Gastrocnemius medialis (tissue), 4 donors: ENCODE data around the gene AREL1. TPM values are rescaled to one million over a fixed set of nuclear protein-coding genes. Genes with fewer than 3 reads are reported as not detected.

Experiments
- ATAC-seq, 2 donors: fragments of 150-250 bp; one replicate each; pipeline ENCODE4 v1.9.1; 2016
- DNase-seq, 2 donors: peaks; one replicate each; pipeline ENCODE4 v3.0.0-alpha.2; 2019
- H3K27ac ChIP-seq, 4 donors: fragments of 200-600 bp; sonication (generic); 1 replicate in 1 of 4; 2 replicates in 3 of 4; pipeline ENCODE4 v1.5.1; 2016 to 2018; ENCODE audit warnings: mild to moderate bottlenecking in 2 of 4, moderate library complexity in 1 of 4
- H3K27me3 ChIP-seq, 3 donors: fragments of 200-600 bp; sonication (generic) in 2 of 3; 1 replicate in 1 of 3; 2 replicates in 2 of 3; pipeline versions ENCODE4 v1.5.1 to v1.6.0; 2016 to 2019; ENCODE audit warnings: mild to moderate bottlenecking in 1 of 3, moderate library complexity in 1 of 3
- H3K36me3 ChIP-seq, 2 donors: fragments of 200-600 bp; sonication (generic) in 1 of 2; one replicate each; pipeline ENCODE4 v1.5.1; 2017 to 2018
- H3K4me1 ChIP-seq, 2 donors: fragments of 200-600 bp; sonication (generic) in 1 of 2; one replicate each; pipeline ENCODE4 v1.5.1; 2016 to 2017; ENCODE audit warnings: mild to moderate bottlenecking in 2 of 2
- H3K4me3 ChIP-seq, 4 donors: fragments of 200-600 bp; sonication (generic) in 3 of 4; 1 replicate in 1 of 4; 2 replicates in 3 of 4; pipeline ENCODE4 v1.5.1; 2016 to 2019; ENCODE audit warnings: mild to moderate bottlenecking in 2 of 4
- H3K9me3 ChIP-seq, 3 donors: fragments of 200-600 bp; sonication (generic) in 2 of 3; 1 replicate in 1 of 3; 2 replicates in 2 of 3; pipeline ENCODE4 v1.5.1; 2016 to 2019
- POLR2A ChIP-seq, 2 donors: fragments of 450-650 bp; IDR thresholded peaks; one replicate each; pipeline ENCODE4 v1.6.1; 2017; ENCODE audit warnings: antibody characterized with exemption in 2 of 2, mild to moderate bottlenecking in 2 of 2, moderate library complexity in 2 of 2
- in situ Hi-C, 4 donors: fragments of 200-750 bp; cut with MboI; loops; one replicate each; pipeline versions ENCODE4 v1.15.0 to v1.8.0; 2017; ENCODE audit warnings: low sequenced_read_pairs in 4 of 4
- intact Hi-C: fragments of 100-400 bp; cut with DNase I; formaldehyde crosslinking; loops from one replicate; pipeline ENCODE4 v1.15.1; 2023; ENCODE audit warnings: low total_unique reads
- total RNA-seq, 4 donors: library from RNA; depleted of rRNA; stranded (reverse); fragments of >200 nt; gene quantifications; one replicate each; pipeline versions ENCODE4 v1.1.0 to v1.2.3, GENCODE V29; 2016
- TF ChIP-seq, protein P1 (sequence below), 5 experiments: fragments of 450-650 bp in 3 of 5; fragments of 200-600 bp in 2 of 5; sonication (generic) in 2 of 5; IDR thresholded peaks in 4 of 5; conservative IDR thresholded peaks in 1 of 5; 1 replicate in 4 of 5; 2 replicates in 1 of 5; pipeline ENCODE4 v1.5.1; 2016 to 2019; ENCODE audit warnings: antibody characterized with exemption in 5 of 5, mild to moderate bottlenecking in 3 of 5, moderate library complexity in 3 of 5

Gene AREL1
- total RNA-seq, 4 donors from 2014 or later, result 14.7 to 30.1 (median 22.1) TPM

DNA sequence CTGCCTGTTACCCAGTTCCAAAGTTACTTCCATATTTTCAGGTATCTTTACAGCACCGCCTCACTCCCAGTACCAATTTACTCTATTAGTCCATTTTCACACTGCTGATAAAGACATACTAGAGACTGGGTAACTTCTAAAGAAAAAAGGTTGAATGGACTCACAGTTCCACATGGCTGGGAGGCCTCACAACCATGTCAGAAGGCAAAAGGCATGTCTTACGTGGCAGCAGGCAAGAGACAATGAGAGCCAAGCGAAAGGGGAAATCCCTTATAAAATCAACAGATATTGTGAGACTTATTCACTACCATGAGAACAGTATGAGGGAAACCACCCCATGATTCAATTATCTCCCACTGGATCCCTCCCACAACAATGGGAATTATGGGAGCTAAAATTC, 9.8 kb downstream of the AREL1 start:
- in situ Hi-C loops (no loop called here), intact Hi-C loops (no loop called here)
- ATAC-seq (no peak), DNase-seq (no peak)
- Histone ChIP-seq H3K4me1 (no peaks in the 10 kb centered on the region), H3K9me3 (no peaks in the 10 kb centered on the region), H3K27me3 (no peaks in the 10 kb centered on the region), H3K27ac (no peak overlapping the region), H3K36me3 (no peaks in the 10 kb centered on the region), H3K4me3 (no peak overlapping the region)
- no peak for TF ChIP-seq POLR2A (IDR thresholded peaks at IDR 0.05)
- TF ChIP-seq, protein P1, sequence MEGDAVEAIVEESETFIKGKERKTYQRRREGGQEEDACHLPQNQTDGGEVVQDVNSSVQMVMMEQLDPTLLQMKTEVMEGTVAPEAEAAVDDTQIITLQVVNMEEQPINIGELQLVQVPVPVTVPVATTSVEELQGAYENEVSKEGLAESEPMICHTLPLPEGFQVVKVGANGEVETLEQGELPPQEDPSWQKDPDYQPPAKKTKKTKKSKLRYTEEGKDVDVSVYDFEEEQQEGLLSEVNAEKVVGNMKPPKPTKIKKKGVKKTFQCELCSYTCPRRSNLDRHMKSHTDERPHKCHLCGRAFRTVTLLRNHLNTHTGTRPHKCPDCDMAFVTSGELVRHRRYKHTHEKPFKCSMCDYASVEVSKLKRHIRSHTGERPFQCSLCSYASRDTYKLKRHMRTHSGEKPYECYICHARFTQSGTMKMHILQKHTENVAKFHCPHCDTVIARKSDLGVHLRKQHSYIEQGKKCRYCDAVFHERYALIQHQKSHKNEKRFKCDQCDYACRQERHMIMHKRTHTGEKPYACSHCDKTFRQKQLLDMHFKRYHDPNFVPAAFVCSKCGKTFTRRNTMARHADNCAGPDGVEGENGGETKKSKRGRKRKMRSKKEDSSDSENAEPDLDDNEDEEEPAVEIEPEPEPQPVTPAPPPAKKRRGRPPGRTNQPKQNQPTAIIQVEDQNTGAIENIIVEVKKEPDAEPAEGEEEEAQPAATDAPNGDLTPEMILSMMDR (IDR thresholded peaks at IDR 0.05 in 4 of 5, conservative IDR thresholded peaks at IDR 0.05 in 1 of 5), result no peak

DNA sequence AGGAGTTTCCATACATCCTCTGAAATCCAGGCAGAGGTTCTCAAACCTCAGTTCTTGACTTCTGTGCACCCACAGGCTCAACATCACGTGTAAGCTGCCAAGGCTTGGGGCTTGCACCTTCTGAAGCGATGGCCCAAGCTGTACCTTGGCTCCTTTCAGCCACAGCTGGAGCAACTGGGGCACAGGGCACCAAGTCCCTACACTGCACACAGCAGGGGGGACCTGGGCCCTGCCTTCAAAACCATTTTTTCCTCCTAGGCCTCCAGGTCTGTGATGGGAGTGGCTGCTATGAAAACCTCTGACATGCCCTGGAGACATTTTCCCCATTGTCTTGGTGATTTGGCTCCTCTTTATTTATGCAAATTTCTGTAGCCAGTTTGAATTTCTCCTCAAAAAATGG, 10.6 kb downstream of the AREL1 start:
- H3K27ac ChIP-seq, result no peak overlapping the region
- ATAC-seq (no peak), DNase-seq (no peak)
- in situ Hi-C loops (no loop called here), intact Hi-C loops (no loop called here)
- H3K4me1 ChIP-seq, result no peaks in the 10 kb centered on the region
- H3K27me3 ChIP-seq, result no peaks in the 10 kb centered on the region
- no peak overlapping the region for H3K4me3 ChIP-seq
- TF ChIP-seq POLR2A (IDR thresholded peaks at IDR 0.05), result no peak
- TF ChIP-seq, protein P1 (IDR thresholded peaks at IDR 0.05 in 4 of 5, conservative IDR thresholded peaks at IDR 0.05 in 1 of 5), result no peak
- no peaks in the 10 kb centered on the region for H3K9me3 ChIP-seq
- H3K36me3 ChIP-seq, result no peaks in the 10 kb centered on the region

DNA sequence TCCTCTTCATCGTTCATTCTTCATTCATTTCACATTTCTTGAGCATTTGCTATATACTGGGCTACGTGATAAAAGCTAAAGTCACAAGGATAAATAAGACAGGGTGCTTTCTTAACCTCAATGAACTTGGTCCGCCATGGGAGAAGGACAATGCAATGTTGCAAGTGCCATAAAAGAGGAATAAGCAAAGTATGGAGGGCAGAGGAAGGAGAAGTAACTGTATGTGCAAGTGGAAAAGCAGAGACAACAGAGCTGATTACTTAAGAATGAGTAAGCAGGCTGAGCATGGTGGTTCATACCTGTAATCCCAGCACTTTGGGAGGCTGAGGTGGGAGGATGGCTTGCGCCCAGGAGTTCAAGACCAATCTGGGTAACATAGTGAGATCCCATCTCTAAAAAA, 14.4 kb downstream of the AREL1 start:
- H3K4me1 ChIP-seq, result peaks cover 9 to 10% of the 10 kb centered on the region in 2 donors
- no peaks in the 10 kb centered on the region for H3K27me3 ChIP-seq
- no peak overlapping the region for H3K4me3 ChIP-seq
- DNase-seq, result no peak
- no peak overlapping the region for H3K27ac ChIP-seq
- intact Hi-C loops, result no loop called here
- TF ChIP-seq, protein P1 (IDR thresholded peaks at IDR 0.05 in 4 of 5, conservative IDR thresholded peaks at IDR 0.05 in 1 of 5), result no peak
- TF ChIP-seq POLR2A (IDR thresholded peaks at IDR 0.05), result no peak
- no peaks in the 10 kb centered on the region for H3K36me3 ChIP-seq
- ATAC-seq, result no peak
- in situ Hi-C loops, result no loop called here
- H3K9me3 ChIP-seq, result no peaks in the 10 kb centered on the region

DNA sequence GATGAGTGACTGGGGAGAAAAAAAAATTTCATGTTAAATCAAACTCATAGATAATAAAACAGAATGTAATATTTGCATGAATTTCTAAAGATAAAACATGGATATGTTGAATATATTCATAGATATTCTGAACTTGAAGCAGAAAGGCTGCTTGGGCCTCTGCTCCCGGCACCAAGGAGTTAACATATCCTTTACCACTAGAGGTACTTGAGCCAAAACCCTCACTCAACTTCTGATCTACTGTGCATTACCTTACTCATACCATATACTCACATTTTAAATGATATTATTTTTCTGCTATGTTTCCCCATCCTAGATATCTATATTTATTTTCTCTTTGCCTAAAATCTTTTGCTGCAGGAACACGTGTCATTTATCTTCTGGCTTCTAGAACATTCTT, 14.9 kb downstream of the AREL1 start:
- in situ Hi-C loops (no loop called here), intact Hi-C loops (no loop called here)
- Histone ChIP-seq H3K36me3 (no peaks in the 10 kb centered on the region), H3K27me3 (no peaks in the 10 kb centered on the region), H3K9me3 (no peaks in the 10 kb centered on the region), H3K27ac (no peak overlapping the region), H3K4me3 (no peak overlapping the region), H3K4me1 (peaks cover 9 to 12% of the 10 kb centered on the region in 2 donors)
- ATAC-seq, result no peak
- TF ChIP-seq POLR2A (IDR thresholded peaks at IDR 0.05), result no peak
- TF ChIP-seq, protein P1 (IDR thresholded peaks at IDR 0.05 in 4 of 5, conservative IDR thresholded peaks at IDR 0.05 in 1 of 5), result no peak
- no peak for DNase-seq

DNA sequence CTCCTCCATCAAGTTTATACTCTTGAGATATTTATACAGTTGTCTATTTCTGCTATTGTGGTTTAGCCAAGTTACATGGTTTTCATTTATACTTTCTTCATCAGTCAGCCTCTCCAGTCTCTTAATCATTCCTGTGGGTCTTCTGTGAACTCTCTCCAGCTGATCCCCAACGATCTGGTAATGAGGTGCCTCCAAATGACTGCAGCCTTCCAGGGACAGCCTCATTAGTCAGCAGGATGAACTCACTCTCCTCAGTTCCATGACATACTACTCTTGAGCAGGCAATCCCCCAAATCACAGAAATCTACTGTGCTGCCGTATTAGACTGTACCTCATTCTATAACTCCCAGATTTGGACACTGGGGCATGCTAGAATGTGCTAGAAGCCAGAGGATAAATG, 15.3 kb downstream of the AREL1 start:
- H3K4me3 ChIP-seq, result no peak overlapping the region
- in situ Hi-C loops (no loop called here), intact Hi-C loops (no loop called here)
- no peak for DNase-seq
- peaks cover 9 to 12% of the 10 kb centered on the region in 2 donors for H3K4me1 ChIP-seq
- TF ChIP-seq POLR2A (IDR thresholded peaks at IDR 0.05), result no peak
- TF ChIP-seq, protein P1 (IDR thresholded peaks at IDR 0.05 in 4 of 5, conservative IDR thresholded peaks at IDR 0.05 in 1 of 5), result no peak
- no peak overlapping the region for H3K27ac ChIP-seq
- H3K36me3 ChIP-seq, result no peaks in the 10 kb centered on the region
- H3K9me3 ChIP-seq, result no peaks in the 10 kb centered on the region
- ATAC-seq, result no peak
- no peaks in the 10 kb centered on the region for H3K27me3 ChIP-seq
